ENCODE results near the gene GDF11.

GDF11 gene

GRCh38 chr12:55742719-55743405 lies at the start of gene GDF11:
Gene GDF11 (plus strand): TSS chr12:55743122. CDS start chr12:55743317, 195 bp downstream.
- no peak for FAIRE-seq

GRCh38 chr12:55693323-55694187 lies 49.4 kb upstream of the GDF11 start:
- no peak for FAIRE-seq

GRCh38 chr12:55694188-55694515 lies 48.8 kb upstream of the GDF11 start:
- no peak for FAIRE-seq

- FAIRE-seq: no peak
Measured at GRCh38 chr12:55694651-55695050, 48.3 kb upstream of the GDF11 start.

- FAIRE-seq: no peak
Measured at GRCh38 chr12:55695349-55695748, 47.6 kb upstream of the GDF11 start.

- FAIRE-seq: no peak
Measured at GRCh38 chr12:55696141-55696540, 46.8 kb upstream of the GDF11 start.

- no peak for FAIRE-seq
Measured at GRCh38 chr12:55696796-55697462, 46.0 kb upstream of the GDF11 start.

GRCh38 chr12:55697686-55698085 lies 45.2 kb upstream of the GDF11 start:
- FAIRE-seq: no peak

- no peak for FAIRE-seq
Measured at GRCh38 chr12:55698241-55698955, 44.5 kb upstream of the GDF11 start.

- no peak for FAIRE-seq
Measured at GRCh38 chr12:55698965-55699364, 44.0 kb upstream of the GDF11 start.

GRCh38 chr12:55699471-55700055 lies 43.4 kb upstream of the GDF11 start:
- no peak for FAIRE-seq

GRCh38 chr12:55700255-55701018 lies 42.5 kb upstream of the GDF11 start:
- FAIRE-seq: no peak

- no peak for FAIRE-seq
Measured at GRCh38 chr12:55702861-55703260, 40.1 kb upstream of the GDF11 start.

- FAIRE-seq: no peak
Measured at GRCh38 chr12:55703288-55703687, 39.6 kb upstream of the GDF11 start.

GRCh38 chr12:55703901-55704761 lies 38.8 kb upstream of the GDF11 start:
- no peak for FAIRE-seq

GRCh38 chr12:55704824-55705718 lies 37.9 kb upstream of the GDF11 start:
- no peak for FAIRE-seq

GRCh38 chr12:55705782-55706402 lies 37.0 kb upstream of the GDF11 start:
- FAIRE-seq: no peak

- no peak for FAIRE-seq
Measured at GRCh38 chr12:55706568-55707218, 36.2 kb upstream of the GDF11 start.

GRCh38 chr12:55707219-55707671 lies 35.7 kb upstream of the GDF11 start:
- no peak for FAIRE-seq
